Activated CD4-positive, alpha-beta T cell treated with anti-CD3 and anti-CD28 coated beads, Interleukin-10, Interleukin-2, amounts not matched to agents 100 ng/mL and 50 ng/mL, durations not matched to agents 16 hours and 8 hours (primary cell): Measurements from ENCODE around the gene SLC16A3.

Experiments
- DNase-seq: peaks from one replicate; pipeline ENCODE4 v3.0.0-alpha.2; 2020

Gene SLC16A3

GRCh38 chr17:82287868-82288801 lies 59.3 kb downstream of the SLC16A3 start:
- DNase-seq = no peak
